Ovary (tissue), 3 donors: ENCODE results near the gene FAM9C.
"Not testable (repeated sequence)": the region's sequence is repeated elsewhere in the genome, so short reads cannot be mapped to it uniquely, and the experiment has no call there.

Experiments used
- EP300 ChIP-seq: sonication (generic); formaldehyde crosslinking; IDR thresholded peaks from one replicate; pipeline ENCODE4 v1.6.1; 2017; ENCODE audit warnings: antibody characterized with exemption
- POLR2A ChIP-seq: fragments of 450-650 bp; IDR thresholded peaks from one replicate; pipeline ENCODE4 v1.6.1; 2017; ENCODE audit warnings: antibody characterized with exemption, mild to moderate bottlenecking, moderate library complexity
- TF ChIP-seq, protein P1 (sequence below), 3 donors: fragments of 450-650 bp in 2 of 3; fragments of 200-600 bp in 1 of 3; IDR thresholded peaks; one replicate each; pipeline versions ENCODE4 v1.5.1 to v1.8.0; 2016 to 2022; ENCODE audit warnings: antibody characterized with exemption in 3 of 3, mild to moderate bottlenecking in 1 of 3
- donor health status: DM: no; HTN: no; CAD: no.

- TF ChIP-seq, protein P1, sequence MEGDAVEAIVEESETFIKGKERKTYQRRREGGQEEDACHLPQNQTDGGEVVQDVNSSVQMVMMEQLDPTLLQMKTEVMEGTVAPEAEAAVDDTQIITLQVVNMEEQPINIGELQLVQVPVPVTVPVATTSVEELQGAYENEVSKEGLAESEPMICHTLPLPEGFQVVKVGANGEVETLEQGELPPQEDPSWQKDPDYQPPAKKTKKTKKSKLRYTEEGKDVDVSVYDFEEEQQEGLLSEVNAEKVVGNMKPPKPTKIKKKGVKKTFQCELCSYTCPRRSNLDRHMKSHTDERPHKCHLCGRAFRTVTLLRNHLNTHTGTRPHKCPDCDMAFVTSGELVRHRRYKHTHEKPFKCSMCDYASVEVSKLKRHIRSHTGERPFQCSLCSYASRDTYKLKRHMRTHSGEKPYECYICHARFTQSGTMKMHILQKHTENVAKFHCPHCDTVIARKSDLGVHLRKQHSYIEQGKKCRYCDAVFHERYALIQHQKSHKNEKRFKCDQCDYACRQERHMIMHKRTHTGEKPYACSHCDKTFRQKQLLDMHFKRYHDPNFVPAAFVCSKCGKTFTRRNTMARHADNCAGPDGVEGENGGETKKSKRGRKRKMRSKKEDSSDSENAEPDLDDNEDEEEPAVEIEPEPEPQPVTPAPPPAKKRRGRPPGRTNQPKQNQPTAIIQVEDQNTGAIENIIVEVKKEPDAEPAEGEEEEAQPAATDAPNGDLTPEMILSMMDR (IDR thresholded peaks at IDR 0.05), result not testable (repeated sequence)
- not testable (repeated sequence) for TF ChIP-seq POLR2A, EP300
These were observed 27.7 kb downstream of the FAM9C start for GRCh38 chrX:13016731-13017130.
